Choroid plexus epithelial cell (primary cell): ENCODE measurements around the gene STK35.

ENCODE experiments used
- DNase-seq: peaks from one replicate; pipeline ENCODE4 v3.0.0-alpha.2; 2010; ENCODE audit warnings: low read depth
- H3K4me3 ChIP-seq: 2 replicates; pipeline ENCODE4 v1.5.1; 2011; ENCODE audit warnings: low read depth, mild to moderate bottlenecking, control low read depth, low read length, moderate library complexity
- TF ChIP-seq, protein P1 (sequence below): conservative IDR thresholded peaks from 2 replicates; pipeline ENCODE4 v1.5.1; 2011; ENCODE audit warnings: low read depth, mild to moderate bottlenecking, control low read depth, inconsistent platforms, low read length, moderate library complexity

STK35 gene

DNA sequence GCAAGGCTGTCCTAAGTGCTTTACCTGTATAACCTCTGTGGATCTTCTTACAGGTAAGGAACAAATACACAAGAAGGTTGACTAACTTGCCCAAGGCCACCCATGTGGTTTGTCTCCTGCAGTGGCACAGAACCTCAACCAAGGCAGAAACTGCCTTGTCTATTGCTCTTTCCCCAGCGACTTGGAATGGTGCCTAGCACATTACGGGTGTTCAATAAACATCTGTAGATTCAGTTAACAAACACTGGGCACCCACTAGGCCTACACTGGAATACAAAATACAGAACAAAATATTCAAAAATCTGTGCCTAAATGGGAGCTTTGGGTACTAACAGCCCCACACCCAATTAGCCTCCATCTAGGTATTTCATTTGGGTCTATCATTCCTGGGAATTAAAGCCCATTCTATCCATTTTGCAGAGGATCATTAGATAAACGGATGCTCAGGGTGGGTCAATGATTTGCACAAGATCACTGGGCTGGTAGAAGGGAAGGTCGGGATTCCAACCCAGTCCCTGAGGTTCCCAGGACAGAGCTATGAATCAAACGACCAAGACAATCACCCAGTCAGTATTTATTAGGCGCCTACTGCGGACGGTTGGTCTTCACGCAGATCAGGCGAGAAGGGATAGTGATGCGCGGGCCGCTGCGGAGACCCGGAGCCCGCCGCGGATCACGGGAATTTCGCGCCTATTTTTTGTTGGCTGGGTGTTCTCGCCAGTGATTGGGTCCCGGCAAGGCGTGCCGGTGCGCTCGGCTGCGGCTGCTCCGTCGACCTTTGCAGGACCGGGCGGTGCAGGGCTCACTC, at the start of gene STK35:
Gene STK35 (plus strand): TSS at position 771 of the 808 bp plus-strand sequence. CDS start 55 bp downstream, outside the sequence.
- peak within 1 kb of the TSS; percentile 91 for H3K4me3 ChIP-seq
- no peak for DNase-seq
- TF ChIP-seq, protein P1, sequence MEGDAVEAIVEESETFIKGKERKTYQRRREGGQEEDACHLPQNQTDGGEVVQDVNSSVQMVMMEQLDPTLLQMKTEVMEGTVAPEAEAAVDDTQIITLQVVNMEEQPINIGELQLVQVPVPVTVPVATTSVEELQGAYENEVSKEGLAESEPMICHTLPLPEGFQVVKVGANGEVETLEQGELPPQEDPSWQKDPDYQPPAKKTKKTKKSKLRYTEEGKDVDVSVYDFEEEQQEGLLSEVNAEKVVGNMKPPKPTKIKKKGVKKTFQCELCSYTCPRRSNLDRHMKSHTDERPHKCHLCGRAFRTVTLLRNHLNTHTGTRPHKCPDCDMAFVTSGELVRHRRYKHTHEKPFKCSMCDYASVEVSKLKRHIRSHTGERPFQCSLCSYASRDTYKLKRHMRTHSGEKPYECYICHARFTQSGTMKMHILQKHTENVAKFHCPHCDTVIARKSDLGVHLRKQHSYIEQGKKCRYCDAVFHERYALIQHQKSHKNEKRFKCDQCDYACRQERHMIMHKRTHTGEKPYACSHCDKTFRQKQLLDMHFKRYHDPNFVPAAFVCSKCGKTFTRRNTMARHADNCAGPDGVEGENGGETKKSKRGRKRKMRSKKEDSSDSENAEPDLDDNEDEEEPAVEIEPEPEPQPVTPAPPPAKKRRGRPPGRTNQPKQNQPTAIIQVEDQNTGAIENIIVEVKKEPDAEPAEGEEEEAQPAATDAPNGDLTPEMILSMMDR: no peak

DNA sequence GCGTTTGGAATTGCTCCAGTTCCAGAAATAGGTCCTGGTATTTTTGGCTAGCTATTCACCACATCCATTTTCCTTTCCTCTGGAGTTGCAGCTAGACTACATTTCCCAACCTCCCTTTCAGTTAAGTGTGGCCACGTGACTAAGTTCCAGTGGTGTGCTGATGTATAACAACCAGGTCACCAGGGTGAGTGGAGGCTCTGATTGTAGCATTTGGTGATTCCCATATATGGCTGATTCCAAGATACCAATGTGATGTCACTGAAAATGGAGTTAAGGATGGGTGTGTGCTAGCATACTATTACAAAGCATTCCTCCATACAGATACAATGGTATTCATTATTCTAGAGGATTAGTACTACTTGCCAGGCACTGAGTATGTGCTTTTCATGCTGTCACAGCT, 49.7 kb upstream of the STK35 start:
- H3K4me3 ChIP-seq: no peak overlapping the region
- no peak for DNase-seq
- TF ChIP-seq, protein P1: no peak

DNA sequence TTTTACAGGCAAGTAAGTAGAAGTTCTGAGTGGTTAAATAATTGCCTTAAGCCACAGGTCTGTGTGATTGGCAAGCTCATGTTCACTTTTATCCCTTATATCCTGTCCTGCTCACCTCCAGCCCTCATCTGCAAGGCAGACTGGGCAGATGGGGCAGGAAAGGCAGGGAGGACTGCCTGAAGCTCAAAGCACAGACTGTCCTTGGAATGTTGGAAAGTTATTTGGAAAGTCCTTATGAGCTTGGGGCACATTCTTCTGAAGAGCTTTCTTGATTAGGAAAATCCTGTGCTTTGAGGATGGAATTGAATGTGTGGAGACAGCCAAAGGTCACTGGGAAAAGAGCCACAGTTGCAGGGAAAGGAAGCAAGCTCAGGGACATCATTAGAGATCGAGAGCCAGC, 48.9 kb upstream of the STK35 start:
- DNase-seq: no peak
- no peak overlapping the region for H3K4me3 ChIP-seq
- TF ChIP-seq, protein P1: no peak

DNA sequence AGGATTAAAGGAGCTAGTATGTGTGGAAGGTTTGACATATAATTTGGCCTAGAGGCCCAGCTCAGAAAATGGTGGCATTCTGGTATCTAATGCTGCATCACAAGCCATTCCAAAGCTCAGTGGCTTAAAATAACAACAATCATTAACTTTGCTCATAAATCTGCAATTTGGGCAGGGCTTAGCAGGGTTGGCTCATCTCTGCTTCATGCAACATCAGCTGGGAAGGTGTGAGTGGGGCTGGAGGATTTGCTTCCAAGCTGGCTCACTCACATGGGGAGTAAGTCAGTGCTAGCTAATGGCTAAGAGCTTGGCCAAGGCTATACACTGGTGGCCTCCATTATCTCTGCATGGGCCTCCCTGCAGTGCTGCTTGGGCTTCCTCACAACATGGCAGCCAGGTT, 48.0 kb upstream of the STK35 start:
- TF ChIP-seq, protein P1: no peak
- H3K4me3 ChIP-seq: no peak overlapping the region
- no peak for DNase-seq

DNA sequence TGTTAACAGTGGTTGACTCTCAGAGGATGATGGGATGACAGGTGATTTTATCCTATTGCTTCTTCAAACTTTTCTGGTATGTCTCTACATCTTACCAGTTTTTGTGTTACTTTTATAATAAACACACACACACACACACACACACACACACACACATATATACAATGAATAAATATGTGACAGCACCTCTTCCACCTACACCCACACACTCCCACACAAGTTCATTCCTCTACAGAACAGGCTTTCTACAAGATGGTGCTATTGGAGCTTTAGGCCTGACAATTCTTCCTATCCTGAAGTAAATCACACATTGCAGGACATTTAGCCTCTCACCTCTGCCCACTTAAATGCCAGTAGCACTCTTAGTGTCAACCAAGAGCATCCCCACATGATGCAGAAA, 46.7 kb upstream of the STK35 start:
- no peak for DNase-seq
- TF ChIP-seq, protein P1: no peak
- no peak overlapping the region for H3K4me3 ChIP-seq

DNA sequence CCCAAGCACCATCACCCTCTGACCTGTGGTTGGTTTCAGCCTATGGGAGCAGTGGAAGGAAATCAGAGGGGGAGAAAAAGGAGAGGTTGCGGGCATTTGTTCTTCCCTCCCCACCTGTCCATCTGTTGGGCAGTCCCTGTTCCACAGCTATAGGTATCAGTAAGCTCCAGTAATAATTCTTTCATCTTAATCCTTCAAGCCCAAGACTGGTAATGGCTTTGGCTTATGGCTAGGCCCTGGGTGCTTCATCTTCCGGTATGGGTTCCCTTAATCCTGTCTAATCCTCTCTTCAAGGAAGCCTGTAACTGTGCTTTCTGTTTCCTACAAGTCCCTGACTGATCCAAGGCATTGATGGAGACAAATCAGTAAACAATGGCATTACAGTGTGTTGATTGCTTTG, 42.2 kb upstream of the STK35 start:
- DNase-seq: no peak
- no peak overlapping the region for H3K4me3 ChIP-seq
- TF ChIP-seq, protein P1: no peak

DNA sequence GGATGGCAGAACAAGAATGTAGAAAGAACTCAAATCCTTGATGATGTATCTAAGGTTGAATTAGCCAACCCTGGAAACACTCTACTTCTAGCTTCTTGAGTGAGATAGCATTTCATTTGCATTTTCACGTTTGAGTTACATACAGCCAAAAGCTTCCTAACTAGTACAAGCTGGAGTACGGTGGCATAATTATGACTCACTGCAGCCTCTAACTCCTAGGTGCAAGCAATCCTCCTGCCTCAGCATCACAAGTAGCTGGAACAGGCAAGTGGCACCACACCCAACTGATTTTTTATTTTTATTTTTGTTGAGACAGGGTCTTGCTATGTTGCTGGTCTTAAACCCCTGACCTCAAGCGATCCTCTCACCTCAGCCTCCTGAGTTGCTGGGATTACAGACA, 36.5 kb upstream of the STK35 start:
- no peak for DNase-seq
- TF ChIP-seq, protein P1: no peak
- no peak overlapping the region for H3K4me3 ChIP-seq
